ENCODE results near the gene FRMD8.

The FRMD8 gene

DNA sequence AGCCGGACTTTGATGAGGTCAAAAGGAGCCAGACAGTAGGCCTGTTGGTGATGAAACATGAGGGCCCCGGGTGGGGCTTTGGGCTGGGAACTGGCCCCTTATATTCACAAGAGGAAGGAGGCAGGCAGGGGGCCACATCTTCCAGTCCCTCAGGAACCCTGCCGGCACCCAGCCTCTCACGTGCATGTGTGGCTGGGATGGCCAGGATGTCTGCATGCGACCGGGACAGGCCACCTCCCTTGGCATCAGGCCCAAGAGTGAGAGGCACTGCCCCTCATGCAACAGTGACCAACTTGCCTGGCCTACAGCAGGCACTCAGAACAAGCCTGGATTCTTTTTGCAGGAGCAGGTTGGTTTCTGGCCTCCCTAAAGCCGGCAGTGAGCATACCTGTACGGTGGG lies 9.4 kb upstream of the FRMD8 start:
- no peak for DNase-seq

GRCh38 chr11:65377777-65378176 lies 8.7 kb upstream of the FRMD8 start:
- no peak for DNase-seq

DNA sequence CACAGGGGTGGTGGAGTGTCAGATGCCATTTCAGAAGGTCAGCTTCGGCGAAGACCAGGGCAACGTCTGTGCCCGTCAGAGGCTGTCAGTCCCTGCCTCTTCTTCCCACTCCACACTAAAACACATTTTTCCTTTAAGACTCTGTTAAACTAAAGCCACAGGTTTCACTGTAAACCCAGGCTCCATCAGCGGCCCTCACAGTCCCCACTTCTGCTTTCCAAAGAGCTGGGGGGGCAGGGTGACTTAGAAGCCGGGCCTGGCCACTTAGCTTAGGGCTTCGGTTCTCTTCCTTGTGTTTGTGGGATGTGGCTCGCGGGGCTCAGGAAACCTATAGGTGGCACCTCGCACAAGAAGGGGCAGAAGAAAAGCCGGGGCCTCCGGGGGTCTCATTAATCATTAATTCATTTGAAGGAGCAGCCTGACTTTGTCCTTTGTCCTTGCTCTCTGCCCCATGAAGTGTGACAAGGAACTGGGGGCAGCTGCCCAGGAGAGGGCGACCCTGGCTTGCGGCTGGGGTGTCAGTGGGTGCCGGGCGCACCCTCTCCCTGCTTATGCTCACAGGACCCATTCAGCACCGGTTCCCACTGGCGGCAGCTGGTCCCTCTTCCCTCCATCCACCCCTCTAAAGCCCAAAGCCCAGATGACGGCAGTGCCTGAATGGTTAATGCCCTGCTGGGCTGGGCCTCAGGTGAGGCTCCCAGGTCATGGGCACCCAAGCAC lies 8.1 kb upstream of the FRMD8 start:
- DNase-seq: peak; percentile 57

DNA sequence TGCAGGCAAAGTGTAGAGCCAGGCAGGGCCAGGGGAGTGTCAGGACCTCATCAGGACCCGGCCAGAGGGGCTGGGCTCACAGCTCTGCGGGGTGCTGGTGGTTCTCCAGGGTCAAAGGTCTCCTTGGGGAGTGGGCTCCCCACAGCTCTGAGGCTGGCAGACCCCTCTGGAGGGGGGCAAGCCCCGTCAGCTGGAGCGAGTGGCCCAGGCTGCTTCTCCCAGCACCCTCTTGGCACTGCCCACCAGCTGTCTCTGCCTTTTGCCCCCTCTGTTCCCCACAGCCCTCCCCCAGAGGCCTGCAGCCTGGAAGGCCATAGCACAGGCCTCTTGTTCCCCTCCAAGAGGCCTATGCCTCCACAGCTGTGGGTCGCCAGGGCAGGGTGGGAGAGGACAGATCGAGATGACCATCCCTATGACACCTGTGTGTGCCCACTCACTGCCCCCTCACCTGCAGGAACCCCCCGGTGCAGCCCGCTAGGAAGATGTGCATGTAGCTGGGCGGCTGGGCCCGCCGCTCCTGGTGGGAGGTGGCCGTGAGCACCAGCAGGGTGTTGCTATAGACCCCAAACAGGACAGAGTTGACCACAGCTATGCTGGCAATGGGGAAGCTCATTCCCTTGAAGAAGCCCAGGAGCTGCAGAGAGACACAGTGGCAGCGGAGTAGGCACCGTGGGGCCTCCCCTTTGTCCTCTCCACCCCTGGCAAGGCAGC lies 7.4 kb upstream of the FRMD8 start:
- DNase-seq: no peak

- DNase-seq: no peak
These were observed 6.6 kb upstream of the FRMD8 start for GRCh38 chr11:65379698-65380459.

GRCh38 chr11:65380460-65381119 lies 5.8 kb upstream of the FRMD8 start:
- DNase-seq: no peak

GRCh38 chr11:65381716-65382032 lies 4.8 kb upstream of the FRMD8 start:
- peak; percentile 79 for DNase-seq

- peak; percentile 97 for DNase-seq
These were observed 4.2 kb upstream of the FRMD8 start, which contains the start of gene SLC25A45 for GRCh38 chr11:65382033-65382803. SLC25A45 (minus strand) TSS chr11:65382646; CDS start chr11:65381951, 695 bp downstream.

GRCh38 chr11:65382804-65383368 lies 3.6 kb upstream of the FRMD8 start:
- no peak for DNase-seq

GRCh38 chr11:65383778-65384177 lies 2.7 kb upstream of the FRMD8 start:
- DNase-seq: no peak

GRCh38 chr11:65384301-65384889 lies 2.0 kb upstream of the FRMD8 start:
- DNase-seq: no peak

DNA sequence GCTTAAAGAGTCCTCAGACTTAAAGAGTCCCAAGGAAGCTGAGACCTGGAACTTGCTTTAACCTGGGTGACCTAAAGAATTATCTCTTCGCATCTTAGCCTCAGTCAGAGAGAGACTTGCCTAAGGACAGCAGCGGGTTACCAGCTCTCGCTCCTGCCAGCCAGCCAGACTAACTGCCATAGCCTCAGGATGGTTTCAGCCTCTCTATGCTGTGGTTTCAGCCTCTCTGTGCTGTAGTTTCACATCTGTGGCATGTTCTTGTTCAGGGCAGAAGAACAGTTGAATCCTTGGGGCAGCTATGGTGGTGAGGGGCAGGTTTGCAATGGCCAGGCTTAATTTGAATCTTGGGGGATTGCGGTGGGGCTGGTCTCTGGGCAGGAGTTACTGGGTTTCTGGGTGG lies 2.3 kb downstream of the FRMD8 start:
- DNase-seq: no peak

GRCh38 chr11:65389294-65389980 lies 3.0 kb downstream of the FRMD8 start:
- DNase-seq: no peak

DNA sequence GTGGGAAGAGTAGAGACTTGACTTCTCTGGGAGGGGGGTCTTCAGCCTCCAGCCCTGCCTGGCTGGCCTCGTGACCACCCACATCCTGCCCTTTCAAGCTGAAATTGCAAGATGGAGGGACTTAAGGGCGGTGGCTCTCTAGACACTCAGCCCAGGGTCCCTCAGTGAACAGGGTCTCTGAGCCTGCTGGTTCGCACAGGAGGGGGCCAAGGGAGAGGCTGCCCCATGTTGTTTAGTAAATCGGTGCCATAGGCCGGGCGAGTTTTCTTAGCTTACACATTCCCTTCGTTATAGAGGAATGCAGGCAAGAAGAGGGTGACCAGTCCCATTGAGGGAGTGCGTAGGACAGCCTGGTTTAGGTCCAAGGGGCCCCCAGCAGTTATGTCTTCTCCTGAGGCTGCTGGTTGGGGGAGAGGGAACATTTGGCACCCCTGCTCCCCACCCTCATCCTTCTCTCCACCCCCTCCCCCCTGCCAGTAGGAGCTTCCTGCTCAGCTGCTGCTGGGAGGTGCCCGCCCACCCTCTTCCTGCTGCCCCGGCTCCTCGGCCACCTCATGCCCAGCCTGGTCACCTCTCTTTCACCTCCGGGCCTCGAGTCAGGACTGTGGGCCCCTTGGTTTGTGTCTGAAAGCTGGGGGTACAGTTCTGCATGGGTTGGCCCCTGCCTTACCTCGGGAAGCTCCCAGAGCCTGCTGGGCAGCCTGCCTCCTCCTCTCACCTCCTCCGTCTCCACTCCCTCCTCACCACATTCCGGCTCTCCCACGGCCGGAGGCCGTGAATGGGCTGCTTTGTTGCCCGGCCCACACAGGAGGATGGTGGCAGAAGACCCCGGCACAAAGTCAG lies 3.9 kb downstream of the FRMD8 start:
- DNase-seq: no peak

- no peak for DNase-seq
These were observed 4.6 kb downstream of the FRMD8 start for GRCh38 chr11:65390996-65391395.

- DNase-seq: no peak
These were observed 5.9 kb downstream of the FRMD8 start for GRCh38 chr11:65392186-65392829.

GRCh38 chr11:65392899-65393298 lies 6.5 kb downstream of the FRMD8 start:
- no peak for DNase-seq

DNA sequence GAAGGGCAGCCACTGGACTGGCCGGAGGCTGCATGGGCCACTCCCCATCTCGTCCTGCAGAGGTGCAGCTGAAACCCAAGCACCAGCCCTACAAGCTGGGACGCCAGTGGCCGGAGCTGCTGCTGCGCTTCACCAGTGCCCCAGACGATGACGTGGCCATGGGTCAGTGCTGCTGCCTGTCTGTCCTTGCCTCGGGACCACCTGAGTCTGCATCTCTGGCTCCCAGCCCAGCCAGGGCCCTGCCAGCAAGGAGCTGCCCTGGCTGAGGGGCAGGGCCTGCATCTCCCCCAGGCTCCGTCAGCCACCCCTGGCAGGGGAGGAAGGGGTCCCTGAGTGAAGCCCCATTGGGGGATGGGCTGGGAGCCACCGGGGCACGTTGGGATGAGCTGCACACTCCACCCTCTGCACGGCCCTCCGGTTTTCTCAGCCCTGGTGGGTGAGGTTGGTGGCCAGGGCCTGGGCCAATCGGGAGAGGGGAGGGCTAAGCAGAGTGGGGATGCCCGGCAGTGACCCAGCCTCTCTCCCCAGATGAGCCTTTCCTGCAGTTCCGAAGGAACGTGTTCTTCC lies 7.2 kb downstream of the FRMD8 start:
- DNase-seq: no peak

GRCh38 chr11:65394125-65394536 lies 7.7 kb downstream of the FRMD8 start:
- no peak for DNase-seq

All from KG1 (cell line).